ENCODE measurements around the gene TRPM4. TPM values are rescaled to one million over a fixed set of nuclear protein-coding genes. Genes with fewer than 3 reads are reported as not detected.

Gene TRPM4
- polyA plus RNA-seq, 1 of the 3 experiments (the other 2 are of a cell fraction): 20.6 TPM

DNA sequence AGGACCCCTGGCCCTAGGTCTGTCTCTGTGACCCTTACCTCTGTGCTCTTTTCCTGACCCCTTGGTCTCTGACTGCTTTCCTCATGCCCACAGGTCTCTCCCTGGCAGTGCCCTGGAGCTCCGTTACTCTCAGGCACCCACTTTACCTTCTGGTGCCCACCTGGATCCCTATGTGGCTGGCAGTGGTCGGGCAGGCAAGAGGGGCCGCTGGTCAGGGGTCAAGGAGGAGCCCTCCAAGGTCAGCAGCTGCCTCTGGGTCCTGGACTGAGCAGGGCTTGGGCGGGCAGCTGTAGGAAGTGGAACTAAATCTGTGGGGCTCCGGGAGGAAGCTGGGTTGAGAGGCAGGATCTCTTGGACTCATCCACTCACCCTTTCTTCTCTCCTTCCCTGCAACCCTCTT, 21.9 kb upstream of the TRPM4 start:
- H2AFZ ChIP-seq (ENCODE audit: low read depth): no peak overlapping the region
- H3K27ac ChIP-seq (ENCODE audit: low read depth in 2 of 2, low read length in 1 of 2): no peak overlapping the region
- POLR2A ChIA-PET: no interaction called here
- H3K27me3 ChIP-seq (ENCODE audit: insufficient read depth): no peaks in the 10 kb centered on the region
- no peak overlapping the region for H3K9ac ChIP-seq
- H3K4me2 ChIP-seq: no peak overlapping the region
- TF ChIP-seq TEAD4 (IDR thresholded peaks at IDR 0.05; ENCODE audit: borderline replicate concordance, insufficient read depth) (no peak), MEF2A (IDR thresholded peaks at IDR 0.05; ENCODE audit: borderline replicate concordance, low read depth) (no peak)
- no peaks in the 10 kb centered on the region for H3K4me1 ChIP-seq (ENCODE audit: control insufficient read depth in 1 of 2, insufficient read depth in 2 of 2, low read depth in 1 of 2, low read length in 1 of 2)
- no peaks in the 10 kb centered on the region for H3K9me3 ChIP-seq
- H3K9me2 ChIP-seq: no peaks in the 10 kb centered on the region
- 86% methylated on average over 5 of the region's 5 CpGs for WGBS (ENCODE audit: low lambda C conversion rate)
- no peak for DNase-seq
- H3F3A ChIP-seq (replicated peaks; ENCODE audit: insufficient read depth): no peaks in the 10 kb centered on the region
- H3K4me3 ChIP-seq (ENCODE audit: low read depth in 2 of 2, low read length in 1 of 2): no peak overlapping the region
- H3K79me2 ChIP-seq (ENCODE audit: insufficient read depth): no peaks in the 10 kb centered on the region
- H4K20me1 ChIP-seq (ENCODE audit: insufficient read depth): no peaks in the 10 kb centered on the region
- H3K36me3 ChIP-seq (replicated peaks in 1 of 2; ENCODE audit: control insufficient read depth in 1 of 2, insufficient read depth in 2 of 2, low read length in 1 of 2): no peaks in the 10 kb centered on the region
- CTCF ChIA-PET: interaction anchor here (0.9 to 2.9 kb wide), 3 partner anchors 10 to 22 kb away, joined by 3 to 15 read pairs (median 6); partner anchors contain the start of gene LIN7B

DNA sequence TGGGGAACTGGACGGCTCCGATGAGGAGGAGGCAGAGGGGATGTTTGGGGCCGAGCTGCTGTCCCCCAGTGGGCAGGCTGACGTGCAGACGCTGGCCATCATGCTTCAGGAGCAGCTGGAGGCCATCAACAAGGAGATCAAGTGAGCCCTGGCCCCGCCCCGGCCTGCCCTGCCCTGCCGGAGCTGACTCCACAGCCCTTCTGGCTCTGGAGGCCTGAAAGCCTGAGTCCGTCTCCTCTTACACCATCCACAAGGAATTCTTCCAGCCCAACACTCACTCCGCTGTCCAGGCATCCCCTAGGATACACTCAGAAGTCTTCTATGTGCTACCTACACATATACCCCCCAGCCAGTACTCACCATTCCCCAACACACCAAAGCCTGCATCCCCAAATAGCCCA, 20.8 kb upstream of the TRPM4 start:
- WGBS (ENCODE audit: low lambda C conversion rate): 85% methylated on average over 7 of the region's 10 CpGs
- CTCF ChIA-PET: interaction anchor here (0.9 to 2.9 kb wide), 3 partner anchors 9 to 72 kb away, joined by 3 to 15 read pairs (median 6); partner anchors contain the start of gene LIN7B
- TF ChIP-seq SMC3 (IDR thresholded peaks at IDR 0.05; ENCODE audit: low read depth, low read length) (no peak), FOSL2 (IDR thresholded peaks at IDR 0.05; ENCODE audit: borderline replicate concordance, low read depth) (no peak), RAD21 (IDR thresholded peaks at IDR 0.05; ENCODE audit: low read length) (no peak), RXRA (IDR thresholded peaks at IDR 0.05; ENCODE audit: borderline replicate concordance, low read depth) (no peak), MXI1 (IDR thresholded peaks at IDR 0.05; ENCODE audit: low read depth, low read length) (no peak), NFIC (IDR thresholded peaks at IDR 0.05; ENCODE audit: borderline replicate concordance) (no peak), PBX3 (IDR thresholded peaks at IDR 0.05) (no peak), SIN3A (IDR thresholded peaks at IDR 0.05; ENCODE audit: borderline replicate concordance, low read depth, low read length) (no peak), USF2 (IDR thresholded peaks at IDR 0.05; ENCODE audit: borderline replicate concordance, low read depth, low read length) (no peak), TCF12 (IDR thresholded peaks at IDR 0.05) (no peak), EP300 (IDR thresholded peaks at IDR 0.05; ENCODE audit: borderline replicate concordance in 1 of 2, low read depth in 1 of 2, low read length in 1 of 2) (no peak), EZH2phosphoT487 (IDR thresholded peaks at IDR 0.05; ENCODE audit: borderline replicate concordance, low read depth) (no peak), TAF1 (IDR thresholded peaks at IDR 0.05; ENCODE audit: borderline replicate concordance, low read depth, low read length) (no peak), ELF1 (IDR thresholded peaks at IDR 0.05) (no peak), CHD2 (IDR thresholded peaks at IDR 0.05; ENCODE audit: low read length, partially characterized antibody) (no peak), YY1 (IDR thresholded peaks at IDR 0.05; ENCODE audit: low read depth) (no peak)
- TF ChIP-seq, protein P1, sequence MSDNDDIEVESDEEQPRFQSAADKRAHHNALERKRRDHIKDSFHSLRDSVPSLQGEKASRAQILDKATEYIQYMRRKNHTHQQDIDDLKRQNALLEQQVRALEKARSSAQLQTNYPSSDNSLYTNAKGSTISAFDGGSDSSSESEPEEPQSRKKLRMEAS (IDR thresholded peaks at IDR 0.05; ENCODE audit: low read depth): no peak
- TF ChIP-seq, protein P2, sequence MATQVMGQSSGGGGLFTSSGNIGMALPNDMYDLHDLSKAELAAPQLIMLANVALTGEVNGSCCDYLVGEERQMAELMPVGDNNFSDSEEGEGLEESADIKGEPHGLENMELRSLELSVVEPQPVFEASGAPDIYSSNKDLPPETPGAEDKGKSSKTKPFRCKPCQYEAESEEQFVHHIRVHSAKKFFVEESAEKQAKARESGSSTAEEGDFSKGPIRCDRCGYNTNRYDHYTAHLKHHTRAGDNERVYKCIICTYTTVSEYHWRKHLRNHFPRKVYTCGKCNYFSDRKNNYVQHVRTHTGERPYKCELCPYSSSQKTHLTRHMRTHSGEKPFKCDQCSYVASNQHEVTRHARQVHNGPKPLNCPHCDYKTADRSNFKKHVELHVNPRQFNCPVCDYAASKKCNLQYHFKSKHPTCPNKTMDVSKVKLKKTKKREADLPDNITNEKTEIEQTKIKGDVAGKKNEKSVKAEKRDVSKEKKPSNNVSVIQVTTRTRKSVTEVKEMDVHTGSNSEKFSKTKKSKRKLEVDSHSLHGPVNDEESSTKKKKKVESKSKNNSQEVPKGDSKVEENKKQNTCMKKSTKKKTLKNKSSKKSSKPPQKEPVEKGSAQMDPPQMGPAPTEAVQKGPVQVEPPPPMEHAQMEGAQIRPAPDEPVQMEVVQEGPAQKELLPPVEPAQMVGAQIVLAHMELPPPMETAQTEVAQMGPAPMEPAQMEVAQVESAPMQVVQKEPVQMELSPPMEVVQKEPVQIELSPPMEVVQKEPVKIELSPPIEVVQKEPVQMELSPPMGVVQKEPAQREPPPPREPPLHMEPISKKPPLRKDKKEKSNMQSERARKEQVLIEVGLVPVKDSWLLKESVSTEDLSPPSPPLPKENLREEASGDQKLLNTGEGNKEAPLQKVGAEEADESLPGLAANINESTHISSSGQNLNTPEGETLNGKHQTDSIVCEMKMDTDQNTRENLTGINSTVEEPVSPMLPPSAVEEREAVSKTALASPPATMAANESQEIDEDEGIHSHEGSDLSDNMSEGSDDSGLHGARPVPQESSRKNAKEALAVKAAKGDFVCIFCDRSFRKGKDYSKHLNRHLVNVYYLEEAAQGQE (IDR thresholded peaks at IDR 0.05; ENCODE audit: low read depth, low read length): no peak
- H3K27ac ChIP-seq (ENCODE audit: low read depth in 2 of 2, low read length in 1 of 2): no peak overlapping the region
- POLR2A ChIA-PET: no interaction called here
- H3K4me3 ChIP-seq (ENCODE audit: low read depth in 2 of 2, low read length in 1 of 2): no peak overlapping the region
- H3K9ac ChIP-seq: no peak overlapping the region
- H3K9me3 ChIP-seq: no peaks in the 10 kb centered on the region
- no peaks in the 10 kb centered on the region for H3K27me3 ChIP-seq (ENCODE audit: insufficient read depth)
- no peaks in the 10 kb centered on the region for H4K20me1 ChIP-seq (ENCODE audit: insufficient read depth)
- H3K4me2 ChIP-seq: no peak overlapping the region
- DNase-seq: no peak
- H2AFZ ChIP-seq (ENCODE audit: low read depth): no peak overlapping the region
- H3K79me2 ChIP-seq (ENCODE audit: insufficient read depth): no peaks in the 10 kb centered on the region
- H3K4me1 ChIP-seq (ENCODE audit: control insufficient read depth in 1 of 2, insufficient read depth in 2 of 2, low read depth in 1 of 2, low read length in 1 of 2): no peaks in the 10 kb centered on the region
- H3K36me3 ChIP-seq (replicated peaks in 1 of 2; ENCODE audit: control insufficient read depth in 1 of 2, insufficient read depth in 2 of 2, low read length in 1 of 2): no peaks in the 10 kb centered on the region
- no peaks in the 10 kb centered on the region for H3F3A ChIP-seq (replicated peaks; ENCODE audit: insufficient read depth)
- H3K9me2 ChIP-seq: no peaks in the 10 kb centered on the region

Measured in SK-N-SH (cell line).